ENCODE data around the gene CHRNB1. TPM values are rescaled to one million over a fixed set of nuclear protein-coding genes. Genes with fewer than 3 reads are reported as not detected.
A peak's percentile ranks its signal among the peaks of the same experiment; 100 is the strongest.
"Not testable (repeated sequence)": the region's sequence is repeated elsewhere in the genome, so short reads cannot be mapped to it uniquely, and the experiment has no call there.

The CHRNB1 gene
- total RNA-seq, 1 experiment from 2014 or later, result 7.8 TPM

DNA sequence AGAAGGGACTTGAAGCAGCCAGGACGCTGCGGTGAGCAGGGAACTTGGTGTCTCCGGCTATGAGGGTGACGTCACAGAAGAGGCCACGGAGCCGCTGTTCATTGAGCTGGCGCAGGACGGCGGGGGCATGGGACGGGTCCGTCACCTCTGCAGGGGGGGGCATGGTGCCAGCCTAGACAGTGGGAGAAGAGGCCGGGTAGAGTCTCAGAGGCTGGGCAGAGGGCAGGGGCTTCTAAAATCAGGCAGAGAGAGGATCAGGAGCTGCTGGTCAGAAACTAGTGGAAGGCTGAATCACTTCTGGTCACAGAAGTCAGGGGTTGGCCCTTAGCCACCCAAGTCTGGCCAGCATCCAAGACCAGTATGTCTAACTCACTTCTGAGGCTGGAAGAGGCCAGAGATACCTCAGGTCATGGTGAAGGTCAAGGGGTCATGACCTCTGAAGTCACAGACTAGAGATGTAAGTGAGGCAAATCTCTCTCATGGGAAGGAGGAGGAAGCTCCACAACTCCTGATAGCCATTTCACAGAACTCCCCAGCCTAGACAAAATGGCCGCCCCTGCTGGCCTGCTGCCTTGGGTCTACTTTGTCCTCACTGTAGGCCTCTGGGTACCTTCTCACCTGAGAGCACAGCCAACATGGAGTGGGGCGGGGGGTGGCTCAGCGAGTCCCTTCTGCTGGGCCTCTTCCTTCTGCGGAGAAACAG, 21.9 kb downstream of the CHRNB1 start:
- ChIA-PET POLR2A (interaction anchor here (0.7 to 2.8 kb wide), 6 partner anchors 9 to 30 kb away, joined by 3 to 16 read pairs (median 4); partner anchors contain the start of gene POLR2A), CTCF (interaction anchor here (0.5 to 1.2 kb wide), 4 partner anchors 10 to 1081 kb away, joined by 3 to 6 read pairs (median 3); no protein-coding TSS in a partner anchor)
- Mint-ChIP-seq H3K36me3 (ENCODE audit: insufficient read depth, unreplicated experiment) (peaks cover 41% of the 10 kb centered on the region), H3K27ac (ENCODE audit: low read depth, unreplicated experiment) (peak overlapping the region; percentile 31), H3K27me3 (ENCODE audit: insufficient read depth, unreplicated experiment) (no peaks in the 10 kb centered on the region), H3K4me1 (ENCODE audit: insufficient read depth, unreplicated experiment) (peaks cover under 1% of the 10 kb centered on the region), H3K9me3 (ENCODE audit: unreplicated experiment) (no peaks in the 10 kb centered on the region), H3K4me3 (ENCODE audit: unreplicated experiment) (no peak overlapping the region)
- TF ChIP-seq, protein P1, sequence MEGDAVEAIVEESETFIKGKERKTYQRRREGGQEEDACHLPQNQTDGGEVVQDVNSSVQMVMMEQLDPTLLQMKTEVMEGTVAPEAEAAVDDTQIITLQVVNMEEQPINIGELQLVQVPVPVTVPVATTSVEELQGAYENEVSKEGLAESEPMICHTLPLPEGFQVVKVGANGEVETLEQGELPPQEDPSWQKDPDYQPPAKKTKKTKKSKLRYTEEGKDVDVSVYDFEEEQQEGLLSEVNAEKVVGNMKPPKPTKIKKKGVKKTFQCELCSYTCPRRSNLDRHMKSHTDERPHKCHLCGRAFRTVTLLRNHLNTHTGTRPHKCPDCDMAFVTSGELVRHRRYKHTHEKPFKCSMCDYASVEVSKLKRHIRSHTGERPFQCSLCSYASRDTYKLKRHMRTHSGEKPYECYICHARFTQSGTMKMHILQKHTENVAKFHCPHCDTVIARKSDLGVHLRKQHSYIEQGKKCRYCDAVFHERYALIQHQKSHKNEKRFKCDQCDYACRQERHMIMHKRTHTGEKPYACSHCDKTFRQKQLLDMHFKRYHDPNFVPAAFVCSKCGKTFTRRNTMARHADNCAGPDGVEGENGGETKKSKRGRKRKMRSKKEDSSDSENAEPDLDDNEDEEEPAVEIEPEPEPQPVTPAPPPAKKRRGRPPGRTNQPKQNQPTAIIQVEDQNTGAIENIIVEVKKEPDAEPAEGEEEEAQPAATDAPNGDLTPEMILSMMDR (IDR thresholded peaks at IDR 0.05; ENCODE audit: unreplicated experiment), result no peak
- BruUV-seq (replicated peaks), result no TSS peak
- no peak for DNase-seq (ENCODE audit: unreplicated experiment)
- intact Hi-C loops (cut with micrococcal nuclease), result no loop called here

DNA sequence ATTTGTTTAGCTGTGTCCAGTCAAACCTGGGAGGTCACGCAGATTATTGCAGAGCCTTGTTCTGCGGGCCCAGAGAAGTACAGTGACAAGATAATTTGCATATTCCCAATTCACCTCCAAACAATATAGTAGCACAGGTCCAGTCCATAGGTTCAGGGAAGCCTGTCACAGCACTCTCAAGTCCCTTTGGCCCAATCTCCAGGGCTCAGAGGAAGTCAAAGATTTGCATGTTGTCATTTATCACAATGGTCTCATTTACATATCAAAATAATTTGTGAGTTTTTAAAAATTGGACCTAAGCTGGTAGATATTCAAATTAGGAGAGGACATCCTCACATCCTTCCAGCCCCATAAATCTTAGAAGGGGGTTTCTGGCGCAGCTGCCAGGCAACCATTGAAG, 22.6 kb downstream of the CHRNB1 start:
- no TSS peak for BruUV-seq (replicated peaks)
- ChIA-PET POLR2A (interaction anchor here (0.8 to 2.8 kb wide), 4 partner anchors 9 to 23 kb away, joined by 3 to 16 read pairs (median 7); partner anchors contain the start of gene POLR2A), CTCF (interaction anchor here (0.7 to 0.9 kb wide), 3 partner anchors 9 to 1082 kb away, joined by 3 to 4 read pairs (median 3); no protein-coding TSS in a partner anchor)
- TF ChIP-seq, protein P1 (IDR thresholded peaks at IDR 0.05; ENCODE audit: unreplicated experiment), result no peak
- Mint-ChIP-seq H3K9me3 (ENCODE audit: unreplicated experiment) (no peaks in the 10 kb centered on the region), H3K27ac (ENCODE audit: low read depth, unreplicated experiment) (no peak overlapping the region), H3K4me3 (ENCODE audit: unreplicated experiment) (no peak overlapping the region), H3K27me3 (ENCODE audit: insufficient read depth, unreplicated experiment) (no peaks in the 10 kb centered on the region), H3K36me3 (ENCODE audit: insufficient read depth, unreplicated experiment) (peaks cover 35% of the 10 kb centered on the region), H3K4me1 (ENCODE audit: insufficient read depth, unreplicated experiment) (no peaks in the 10 kb centered on the region)
- intact Hi-C loops (cut with micrococcal nuclease), result no loop called here
- DNase-seq (ENCODE audit: unreplicated experiment), result no peak

GRCh38 chr17:7468290-7468689, 23.4 kb downstream of the CHRNB1 start:
- intact Hi-C loops (cut with micrococcal nuclease), result no loop called here
- Mint-ChIP-seq H3K36me3 (ENCODE audit: insufficient read depth, unreplicated experiment) (peaks cover 35% of the 10 kb centered on the region), H3K9me3 (ENCODE audit: unreplicated experiment) (no peaks in the 10 kb centered on the region), H3K27me3 (ENCODE audit: insufficient read depth, unreplicated experiment) (no peaks in the 10 kb centered on the region), H3K4me3 (ENCODE audit: unreplicated experiment) (no peak overlapping the region), H3K27ac (ENCODE audit: low read depth, unreplicated experiment) (no peak overlapping the region), H3K4me1 (ENCODE audit: insufficient read depth, unreplicated experiment) (no peaks in the 10 kb centered on the region)
- no TSS peak for BruUV-seq (replicated peaks)
- TF ChIP-seq, protein P1 (IDR thresholded peaks at IDR 0.05; ENCODE audit: unreplicated experiment), result no peak
- no peak for DNase-seq (ENCODE audit: unreplicated experiment)
- ChIA-PET POLR2A (interaction anchor here (0.6 to 2.8 kb wide), 3 partner anchors 8 to 17 kb away, joined by 3 to 16 read pairs (median 8); partner anchors contain the start of genes POLR2A and ZBTB4), CTCF (interaction anchor here (0.9 kb wide), 1 partner anchor 219 kb away, joined by 4 read pairs; no protein-coding TSS in a partner anchor)

GRCh38 chr17:7468804-7469389, 24.0 kb downstream of the CHRNB1 start:
- Mint-ChIP-seq H3K36me3 (ENCODE audit: insufficient read depth, unreplicated experiment) (peaks cover 41% of the 10 kb centered on the region), H3K4me3 (ENCODE audit: unreplicated experiment) (no peak overlapping the region), H3K4me1 (ENCODE audit: insufficient read depth, unreplicated experiment) (no peaks in the 10 kb centered on the region), H3K27ac (ENCODE audit: low read depth, unreplicated experiment) (no peak overlapping the region), H3K9me3 (ENCODE audit: unreplicated experiment) (no peaks in the 10 kb centered on the region), H3K27me3 (ENCODE audit: insufficient read depth, unreplicated experiment) (no peaks in the 10 kb centered on the region)
- TF ChIP-seq, protein P1 (IDR thresholded peaks at IDR 0.05; ENCODE audit: unreplicated experiment), result no peak
- DNase-seq (ENCODE audit: unreplicated experiment), result no peak
- intact Hi-C loops (cut with micrococcal nuclease), result no loop called here
- ChIA-PET CTCF (no interaction called here), POLR2A (interaction anchor here (2.0 to 2.8 kb wide), 2 partner anchors 11 to 16 kb away, joined by 5 to 16 read pairs; partner anchors contain the start of genes POLR2A and ZBTB4)
- BruUV-seq (replicated peaks), result no TSS peak

DNA sequence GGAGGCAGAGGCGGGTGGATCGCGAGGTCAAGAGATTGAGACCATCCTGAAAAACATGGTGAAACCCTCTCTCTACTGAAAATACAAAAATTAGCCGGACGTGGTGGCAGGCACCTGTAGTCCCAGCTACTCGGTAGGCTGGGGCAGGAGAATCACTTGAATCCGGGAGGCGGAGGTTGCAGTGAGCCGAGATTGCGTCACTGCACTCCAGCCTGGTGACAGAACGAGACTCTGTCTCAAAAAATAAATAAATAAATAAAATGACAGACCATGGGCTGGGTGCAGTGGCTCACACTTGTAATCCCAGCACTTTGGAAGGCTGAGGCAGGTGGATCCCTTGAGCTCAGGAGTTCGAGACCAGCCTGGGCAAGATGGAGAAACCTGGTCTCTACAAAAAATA, 25.0 kb downstream of the CHRNB1 start:
- H3K36me3 Mint-ChIP-seq (ENCODE audit: insufficient read depth, unreplicated experiment), result peaks cover 38% of the 10 kb centered on the region
- POLR2A ChIA-PET, result interaction anchor here (2.0 kb wide), 1 partner anchor 10 kb away, joined by 5 read pairs; the partner anchor contains the start of gene ZBTB4

More for the DNA sequence above, 25.0 kb downstream of the CHRNB1 start:
- H3K4me3 Mint-ChIP-seq (ENCODE audit: unreplicated experiment); DNase-seq (ENCODE audit: unreplicated experiment); intact Hi-C loops (cut with micrococcal nuclease); BruUV-seq (replicated peaks); H3K27me3 Mint-ChIP-seq (ENCODE audit: insufficient read depth, unreplicated experiment); H3K4me1 Mint-ChIP-seq (ENCODE audit: insufficient read depth, unreplicated experiment); H3K27ac Mint-ChIP-seq (ENCODE audit: low read depth, unreplicated experiment); H3K9me3 Mint-ChIP-seq (ENCODE audit: unreplicated experiment): not testable (repeated sequence)
- CTCF ChIA-PET, result interaction anchor here (1.0 to 1.2 kb wide), 2 partner anchors 17 to 91 kb away, joined by 4 read pairs; no protein-coding TSS in a partner anchor

Data from MCF 10A (cell line).